DMS 273 (cell line): Measurements from ENCODE around the gene CNGA4.

Experiments
- DNase-seq: peaks from one replicate; lab custom pipeline; 2025; ENCODE audit not compliant: unreplicated experiment; lab: John Stamatoyannopoulos, UW

Gene CNGA4

GRCh38 chr11:6238902-6239301 lies at the start of gene CNGA4:
Gene CNGA4, plus strand, starts transcription at chr11:6239089. Its CDS starts 118 bp downstream, at chr11:6239207.
- no peak for DNase-seq

DNA sequence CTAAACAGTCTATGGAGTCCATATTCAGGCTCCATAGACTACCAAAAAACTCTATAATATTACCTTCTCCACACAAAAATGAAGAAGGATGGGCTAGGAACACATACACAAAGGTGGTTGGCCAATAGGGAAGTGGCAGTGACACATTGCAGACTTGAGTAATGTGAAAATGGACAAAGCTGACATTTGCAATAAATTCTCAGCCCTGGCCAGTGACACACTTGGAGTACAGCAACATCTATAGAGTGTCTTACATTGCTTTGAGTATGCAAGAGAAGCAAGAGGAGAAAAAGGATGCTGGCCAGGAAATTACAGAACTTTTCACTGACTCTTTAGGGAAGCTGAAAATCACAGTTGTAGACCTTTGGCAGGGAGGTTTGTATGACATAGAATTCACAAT lies 47.1 kb upstream of the CNGA4 start:
- no peak for DNase-seq

- DNase-seq = no peak
Observed at GRCh38 chr11:6194065-6194581, 44.8 kb upstream of the CNGA4 start.

- no peak for DNase-seq
Observed at GRCh38 chr11:6196396-6196795, 42.5 kb upstream of the CNGA4 start.

DNA sequence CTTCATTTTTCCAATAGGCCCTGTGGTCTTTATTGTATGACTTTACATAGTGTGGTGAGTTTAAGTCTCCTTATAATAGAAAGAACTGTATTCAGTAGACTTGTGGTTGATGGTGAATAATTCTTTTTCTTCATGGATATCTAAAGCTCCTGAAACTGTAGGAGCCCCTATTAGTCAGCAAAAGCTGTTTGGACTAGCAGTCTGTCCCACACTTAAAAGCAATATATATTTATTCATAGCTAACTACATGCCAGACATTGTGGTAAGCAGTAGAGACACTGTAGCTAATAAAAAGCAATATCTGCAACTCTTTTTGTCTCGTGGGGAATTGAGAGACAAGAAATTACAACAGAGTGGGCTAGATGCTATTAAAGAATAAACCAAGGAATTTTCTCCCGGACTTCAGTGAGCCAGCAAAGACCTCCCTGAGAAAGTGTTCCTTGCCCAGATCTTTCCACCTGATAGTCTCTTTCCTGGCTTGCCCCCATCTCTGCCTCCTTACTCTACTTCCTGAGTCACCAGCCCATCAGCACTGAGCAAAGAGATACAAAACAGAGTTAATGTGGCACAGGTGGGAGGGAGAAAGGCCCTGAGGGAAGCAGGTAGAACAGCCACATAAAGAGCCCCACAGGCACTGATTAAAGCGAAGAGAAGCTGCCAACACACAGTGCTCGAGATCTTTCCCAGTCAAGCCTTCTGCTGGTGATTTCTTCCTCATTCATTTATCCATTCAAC lies 41.3 kb upstream of the CNGA4 start:
- no peak for DNase-seq

DNA sequence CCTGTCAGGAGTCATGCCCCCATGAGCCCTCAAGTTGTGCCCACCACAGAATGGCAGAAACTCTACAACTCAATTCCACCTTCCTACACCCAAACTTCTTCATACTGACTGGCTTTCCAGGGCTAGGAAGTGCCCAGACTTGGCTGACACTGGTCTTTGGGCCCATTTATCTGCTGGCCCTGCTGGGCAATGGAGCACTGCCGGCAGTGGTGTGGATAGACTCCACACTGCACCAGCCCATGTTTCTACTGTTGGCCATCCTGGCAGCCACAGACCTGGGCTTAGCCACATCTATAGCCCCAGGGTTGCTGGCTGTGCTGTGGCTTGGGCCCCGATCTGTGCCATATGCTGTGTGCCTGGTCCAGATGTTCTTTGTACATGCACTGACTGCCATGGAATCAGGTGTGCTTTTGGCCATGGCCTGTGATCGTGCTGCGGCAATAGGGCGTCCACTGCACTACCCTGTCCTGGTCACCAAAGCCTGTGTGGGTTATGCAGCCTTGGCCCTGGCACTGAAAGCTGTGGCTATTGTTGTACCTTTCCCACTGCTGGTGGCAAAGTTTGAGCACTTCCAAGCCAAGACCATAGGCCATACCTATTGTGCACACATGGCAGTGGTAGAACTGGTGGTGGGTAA lies 39.6 kb upstream of the CNGA4 start, which contains the start of gene OR52W1:
Gene OR52W1 (plus strand): TSS at position 51 of the 637 bp plus-strand sequence. CDS start 0 bp downstream, at position 51.
- no peak for DNase-seq

DNA sequence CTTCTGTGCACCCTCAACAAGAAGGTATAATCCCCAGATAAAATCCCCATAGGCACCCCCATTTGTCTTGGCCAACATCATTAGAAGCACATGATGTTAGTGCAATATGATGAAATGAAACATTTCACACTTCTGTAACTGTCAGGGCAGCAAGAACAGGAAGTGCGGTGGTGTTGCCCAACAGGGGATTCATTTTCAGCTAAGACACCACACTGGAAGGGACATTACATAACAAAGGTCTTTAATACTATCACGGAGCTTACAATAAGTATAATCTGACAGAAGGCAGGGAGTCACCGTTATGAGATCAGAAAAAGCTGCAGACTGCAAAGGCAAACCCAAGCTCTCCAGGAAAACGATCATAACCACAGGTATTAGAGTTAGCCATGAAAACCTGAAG lies 37.9 kb upstream of the CNGA4 start:
- no peak for DNase-seq

GRCh38 chr11:6201481-6201880 lies 37.4 kb upstream of the CNGA4 start:
- no peak for DNase-seq

DNA sequence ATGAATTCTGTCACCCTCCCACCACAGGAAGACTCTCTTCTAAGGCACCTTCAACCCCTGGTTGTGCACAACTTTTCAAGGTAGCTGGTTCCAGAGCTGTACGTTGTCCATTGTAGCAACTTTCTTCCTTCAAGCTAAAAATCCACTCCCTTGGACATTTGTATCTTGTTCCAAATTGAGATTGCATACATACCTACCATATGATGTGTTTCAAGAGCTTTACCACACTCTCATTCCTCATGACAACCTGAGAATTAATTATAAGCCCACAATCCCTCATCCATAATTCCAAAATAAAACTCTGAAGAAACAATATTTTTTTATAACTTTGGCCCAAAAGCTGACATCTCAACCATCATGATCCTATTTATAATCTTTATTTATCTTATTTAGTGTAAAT lies 36.8 kb upstream of the CNGA4 start:
- DNase-seq = no peak

GRCh38 chr11:6203327-6203726 lies 35.6 kb upstream of the CNGA4 start:
- DNase-seq = no peak

GRCh38 chr11:6204706-6205105 lies 34.2 kb upstream of the CNGA4 start:
- DNase-seq = no peak

- DNase-seq = no peak
Observed at GRCh38 chr11:6205366-6205765, 33.5 kb upstream of the CNGA4 start, which contains the start of gene C11orf42. Gene C11orf42, plus strand, starts transcription at chr11:6205557. Its CDS starts 59 bp downstream, at chr11:6205616.

DNA sequence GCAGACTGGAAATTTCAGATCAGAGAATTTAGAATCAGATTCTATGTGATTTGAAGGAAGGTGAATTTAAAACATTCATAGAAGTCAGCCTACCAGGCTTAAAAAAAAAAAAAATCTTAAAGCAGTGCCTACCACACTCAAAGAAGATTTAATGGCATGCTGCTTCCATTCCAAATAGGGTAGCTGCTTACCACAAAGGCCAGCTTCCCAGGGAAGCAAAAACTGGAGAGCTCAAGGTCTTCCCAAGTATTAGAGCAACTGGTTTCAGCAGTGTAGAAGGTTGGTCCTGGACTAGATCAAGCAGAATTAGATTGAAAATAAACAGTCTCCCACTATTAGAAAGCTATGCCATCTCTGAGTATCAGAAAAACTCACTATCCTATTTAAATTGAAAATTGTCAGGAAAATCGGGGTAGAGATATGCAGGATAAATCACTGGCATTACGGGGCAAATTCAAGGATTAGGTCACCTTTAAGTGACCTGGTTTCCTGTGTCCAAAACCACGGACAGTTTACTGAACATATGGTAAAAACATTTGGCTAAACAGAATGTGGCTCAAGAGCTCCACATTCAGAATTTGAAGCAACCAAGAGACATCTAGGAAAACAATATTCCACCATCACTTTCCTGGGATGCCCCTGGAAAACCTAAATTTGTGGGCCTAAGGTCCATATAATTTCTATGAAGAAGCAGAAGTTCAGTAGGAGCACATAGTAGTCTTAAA lies 32.3 kb upstream of the CNGA4 start:
- DNase-seq = no peak

DNA sequence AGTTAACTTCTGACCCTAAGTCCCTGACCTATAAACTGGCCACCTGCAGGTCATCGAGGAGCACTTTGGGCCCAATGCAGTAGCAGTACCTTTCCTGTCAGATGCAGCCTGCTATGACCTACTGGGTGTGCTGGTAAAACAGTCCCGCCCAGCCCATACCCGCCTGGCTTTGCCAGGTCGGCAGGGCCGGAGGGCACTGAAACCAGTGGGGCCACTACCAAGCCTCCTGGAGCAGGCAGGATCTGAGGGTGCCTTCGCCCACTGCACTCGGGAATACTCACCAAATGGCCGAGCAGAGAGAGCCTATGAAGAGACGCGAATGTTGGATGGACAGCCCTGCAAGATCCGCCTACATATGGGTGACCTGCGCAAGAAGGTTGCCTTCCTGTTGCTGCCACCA lies 29.1 kb upstream of the CNGA4 start:
- DNase-seq = no peak

DNA sequence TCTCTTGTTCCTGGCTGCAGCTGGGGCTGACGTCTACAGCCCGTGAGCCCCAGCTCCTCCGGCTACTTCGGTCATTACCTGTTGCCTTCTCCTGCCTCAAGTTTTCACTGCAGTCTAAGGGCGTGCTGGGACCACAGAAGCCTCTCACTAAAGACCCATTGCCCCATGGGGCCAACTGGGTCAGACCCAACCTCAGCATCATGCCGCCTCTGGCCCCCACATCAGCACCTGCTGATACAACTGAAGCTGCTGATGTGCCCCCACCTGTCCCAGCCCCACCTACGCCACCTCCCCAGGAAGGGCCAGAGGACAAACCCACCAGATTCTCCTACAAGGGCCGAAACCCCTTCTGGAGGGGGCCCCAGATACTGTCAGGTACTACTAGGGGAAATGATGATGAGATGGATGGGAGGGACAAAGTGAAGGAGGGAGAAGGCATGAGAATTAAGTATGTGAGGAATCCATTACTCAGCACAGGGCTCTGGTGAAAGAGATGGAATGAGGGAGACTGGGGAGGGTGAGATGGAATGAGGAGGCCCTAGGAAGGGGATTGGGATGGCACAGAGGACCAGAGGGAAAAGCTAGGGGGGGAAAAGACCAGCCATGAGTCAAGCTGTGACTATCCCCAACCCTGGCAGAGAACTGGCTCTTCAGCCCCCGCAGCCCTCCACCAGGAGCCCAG lies 28.5 kb upstream of the CNGA4 start:
- DNase-seq = no peak

DNA sequence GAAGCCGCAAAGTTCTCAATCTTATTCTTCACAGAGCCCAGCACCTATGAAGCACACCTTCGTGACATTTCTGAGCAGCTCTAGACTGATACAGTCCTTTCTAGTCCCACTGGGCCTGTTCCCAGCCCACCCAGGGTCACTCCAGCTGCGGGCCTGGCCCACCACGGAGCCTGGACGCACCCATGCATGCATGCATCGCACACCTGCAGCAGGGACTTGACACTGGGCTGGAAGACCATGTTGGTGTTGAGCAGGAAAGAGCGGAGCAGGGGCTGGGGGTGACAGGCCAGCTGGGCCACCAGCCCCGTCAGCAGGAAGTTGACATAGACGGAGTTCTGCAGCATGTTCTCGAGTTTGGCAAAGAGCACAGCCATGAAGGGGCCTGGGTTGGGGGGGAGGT lies 24.4 kb upstream of the CNGA4 start:
- DNase-seq = no peak

- no peak for DNase-seq
Observed at GRCh38 chr11:6216501-6216900, 22.4 kb upstream of the CNGA4 start.

DNA sequence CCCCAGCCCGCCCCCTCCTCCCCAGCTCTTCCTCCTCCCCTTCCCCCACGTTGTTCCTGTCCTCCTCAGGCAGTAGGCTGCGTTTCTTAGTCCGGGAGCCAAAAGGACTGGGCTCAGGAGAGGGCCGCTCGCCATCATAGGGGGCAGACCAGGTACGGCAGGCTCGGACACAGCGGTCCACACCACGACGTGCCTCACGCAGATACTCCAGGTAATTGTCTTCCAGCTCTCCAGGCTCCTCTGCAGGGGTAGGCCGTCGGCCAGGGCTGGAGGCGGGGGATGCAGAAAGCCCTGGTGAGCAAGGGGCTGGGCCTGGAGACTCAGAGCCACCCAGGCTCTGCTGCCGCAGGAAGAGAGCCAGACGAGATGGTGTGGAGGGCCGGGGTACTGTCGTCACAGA lies 21.2 kb upstream of the CNGA4 start:
- no peak for DNase-seq

- no peak for DNase-seq
Observed at GRCh38 chr11:6219359-6219758, 19.5 kb upstream of the CNGA4 start.

DNA sequence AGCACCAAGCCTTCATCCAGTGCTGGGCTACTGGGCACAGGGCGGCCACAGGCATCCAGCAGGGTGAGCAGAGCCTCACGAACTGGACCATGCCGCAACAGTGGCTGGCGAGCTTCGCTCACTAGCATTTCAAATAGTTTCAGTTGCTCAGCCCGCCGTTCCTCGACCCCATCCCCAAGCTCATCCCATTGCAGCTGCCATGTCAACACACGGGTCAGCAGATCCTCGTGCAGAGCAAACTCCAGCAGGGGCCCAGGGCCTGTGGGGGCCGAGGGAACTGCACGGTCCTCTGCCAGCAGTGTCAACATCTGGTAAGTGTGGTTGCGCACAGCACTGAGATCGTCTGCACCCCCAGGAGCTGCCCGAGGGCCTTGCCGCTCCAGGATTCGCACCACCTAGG lies 15.0 kb upstream of the CNGA4 start:
- no peak for DNase-seq

GRCh38 chr11:6224421-6224820 lies 14.5 kb upstream of the CNGA4 start:
- no peak for DNase-seq
